AG04449 (cell line): ENCODE data around the gene BCKDHB.

Experiments used
- CTCF ChIA-PET: fragments of 350-600 bp; formaldehyde crosslinking; extraction: SDS; loops from one replicate; lab custom pipeline; 2021; ENCODE audit warnings: antibody characterized with exemption; lab: Yijun Ruan, JAX
- POLR2A ChIA-PET: fragments of 400-600, 350-600 bp; formaldehyde crosslinking; extraction: SDS; loops from one replicate; lab custom pipeline; 2020; ENCODE audit warnings: antibody characterized with exemption, inconsistent platforms; lab: Yijun Ruan, JAX
- DNase-seq: peaks from one replicate; pipeline ENCODE4 v3.0.0-alpha.2; 2010; ENCODE audit warnings: low read depth, low spot score
- H3K4me3 ChIP-seq: 2 replicates; pipeline ENCODE4 v1.5.1; 2011; ENCODE audit warnings: low read depth, mild to moderate bottlenecking, control low read depth, low read length
- CTCF ChIP-seq: IDR thresholded peaks from one replicate; pipeline ENCODE4 v1.5.1; 2011; ENCODE audit warnings: mild to moderate bottlenecking, moderate library complexity, low read length, control low read depth, inconsistent platforms; ENCODE audit not compliant: insufficient read depth; ENCODE audit errors: missing control alignments

Gene BCKDHB

GRCh38 chr6:80356000-80356399, 249.5 kb downstream of the BCKDHB start:
- CTCF ChIA-PET: no interaction called here
- DNase-seq: no peak
- POLR2A ChIA-PET: no interaction called here

GRCh38 chr6:80356545-80356944, 250.1 kb downstream of the BCKDHB start:
- no peak overlapping the region for H3K4me3 ChIP-seq
- TF ChIP-seq CTCF: no peak
- DNase-seq: no peak
- CTCF ChIA-PET: interaction anchor here (1.0 kb wide), 1 partner anchor 19 kb away, joined by 3 read pairs; no protein-coding TSS in a partner anchor
- POLR2A ChIA-PET: no interaction called here

More at GRCh38 chr6:80356000-80356399, 249.5 kb downstream of the BCKDHB start:
- no peak overlapping the region for H3K4me3 ChIP-seq
- TF ChIP-seq CTCF: no peak

GRCh38 chr6:80357081-80357480, 250.6 kb downstream of the BCKDHB start:
- DNase-seq: no peak
- H3K4me3 ChIP-seq: no peak overlapping the region
- ChIA-PET POLR2A (no interaction called here), CTCF (interaction anchor here (1.0 kb wide), 1 partner anchor 18 kb away, joined by 3 read pairs; no protein-coding TSS in a partner anchor)
- TF ChIP-seq CTCF: no peak

- H3K4me3 ChIP-seq: no peak overlapping the region
- no peak for TF ChIP-seq CTCF
- CTCF ChIA-PET: interaction anchor here (1.0 kb wide), 1 partner anchor 17 kb away, joined by 3 read pairs; no protein-coding TSS in a partner anchor
- POLR2A ChIA-PET: no interaction called here
- DNase-seq: no peak
Observed at GRCh38 chr6:80357674-80358073, 251.2 kb downstream of the BCKDHB start.

- no peak overlapping the region for H3K4me3 ChIP-seq
- DNase-seq: no peak
- POLR2A ChIA-PET: no interaction called here
- CTCF ChIA-PET: no interaction called here
- TF ChIP-seq CTCF: no peak
Observed at GRCh38 chr6:80363501-80364122, 257.1 kb downstream of the BCKDHB start.

GRCh38 chr6:80364149-80364548, 257.7 kb downstream of the BCKDHB start:
- POLR2A ChIA-PET: no interaction called here
- no peak for TF ChIP-seq CTCF
- CTCF ChIA-PET: no interaction called here
- H3K4me3 ChIP-seq: no peak overlapping the region
- no peak for DNase-seq
